ENCODE data around the gene TMEM60. TPM values are rescaled to one million over a fixed set of nuclear protein-coding genes. Genes with fewer than 3 reads are reported as not detected.

TMEM60 gene
- total and polyA plus RNA-seq, 2 donors (not counting 3 experiments of a cell fraction or from before 2014, with no cell fraction given): 15.8 to 19.5 TPM

GRCh38 chr7:77831953-77832352, 33.7 kb upstream of the TMEM60 start:
- Histone ChIP-seq H3K4me2 (ENCODE audit: insufficient read depth, low read length) (no peak overlapping the region), H3K4me3 (replicated peaks in 1 of 3; ENCODE audit: insufficient read depth in 1 of 3, low read depth in 1 of 3, low read length in 3 of 3) (no peak overlapping the region), H3K9ac (replicated peaks; ENCODE audit: extremely low read depth, insufficient read depth, low read length) (no peak overlapping the region), H3K9me1 (replicated peaks; ENCODE audit: control insufficient read depth, extremely low read depth, insufficient read depth, low read length) (no peaks in the 10 kb centered on the region), H3K27ac (ENCODE audit: insufficient read depth, low read depth, low read length) (no peak overlapping the region), H4K20me1 (replicated peaks; ENCODE audit: control insufficient read depth, extremely low read depth, insufficient read depth, low read length) (no peaks in the 10 kb centered on the region), H3K79me2 (ENCODE audit: control insufficient read depth, insufficient read depth, low read length) (no peaks in the 10 kb centered on the region), H3K9me3 (replicated peaks; ENCODE audit: control insufficient read depth, insufficient read depth, low read length) (no peaks in the 10 kb centered on the region), H2AFZ (ENCODE audit: low read depth, low read length) (no peak overlapping the region), H3K4me1 (ENCODE audit: control insufficient read depth, extremely low read depth, insufficient read depth, low read length) (peaks cover 20% of the 10 kb centered on the region), H3K36me3 (ENCODE audit: control insufficient read depth in 2 of 2, extremely low read depth in 1 of 2, insufficient read depth in 2 of 2, low read length in 2 of 2) (no peaks in the 10 kb centered on the region), H3K27me3 (ENCODE audit: control insufficient read depth in 2 of 2, insufficient read depth in 2 of 2, low read length in 2 of 2) (no peaks in the 10 kb centered on the region)
- no peak for FAIRE-seq
- dilution Hi-C loops (cut with MboI; ENCODE audit: extremely low pct_ligation_motif_present, low sequenced_read_pairs): no loop called here
- BruUV-seq (replicated peaks): no TSS peak
- ChIA-PET CTCF (interaction anchor here (0.7 to 1.2 kb wide), 2 partner anchors 12 to 35 kb away, joined by 3 to 4 read pairs; no protein-coding TSS in a partner anchor), POLR2A (no interaction called here)
- TF ChIP-seq POLR2A (IDR thresholded peaks at IDR 0.05; ENCODE audit: low read depth, low read length) (no peak), MYC (IDR thresholded peaks at IDR 0.05; ENCODE audit: low read depth, low read length) (no peak), EZH2 (IDR thresholded peaks at IDR 0.05; ENCODE audit: borderline replicate concordance, low read depth, low read length, severe bottlenecking) (no peak)
- no peak for DNase-seq (ENCODE audit: low read depth, low spot score)
- intact Hi-C loops (cut with micrococcal nuclease): no loop called here

GRCh38 chr7:77831481-77831880, 33.2 kb upstream of the TMEM60 start:
- H3K27me3 ChIP-seq (ENCODE audit: control insufficient read depth in 2 of 2, insufficient read depth in 2 of 2, low read length in 2 of 2): no peaks in the 10 kb centered on the region
- no peaks in the 10 kb centered on the region for H3K9me3 ChIP-seq (replicated peaks; ENCODE audit: control insufficient read depth, insufficient read depth, low read length)
- no peak overlapping the region for H2AFZ ChIP-seq (ENCODE audit: low read depth, low read length)
- H3K9ac ChIP-seq (replicated peaks; ENCODE audit: extremely low read depth, insufficient read depth, low read length): no peak overlapping the region
- peaks cover 20% of the 10 kb centered on the region for H3K4me1 ChIP-seq (ENCODE audit: control insufficient read depth, extremely low read depth, insufficient read depth, low read length)
- H3K27ac ChIP-seq (ENCODE audit: insufficient read depth, low read depth, low read length): no peak overlapping the region
- no peak overlapping the region for H3K4me3 ChIP-seq (replicated peaks in 1 of 3; ENCODE audit: insufficient read depth in 1 of 3, low read depth in 1 of 3, low read length in 3 of 3)
- H3K36me3 ChIP-seq (ENCODE audit: control insufficient read depth in 2 of 2, extremely low read depth in 1 of 2, insufficient read depth in 2 of 2, low read length in 2 of 2): no peaks in the 10 kb centered on the region
- BruUV-seq (replicated peaks): no TSS peak
- ChIA-PET POLR2A (no interaction called here), CTCF (interaction anchor here (0.7 to 1.2 kb wide), 2 partner anchors 13 to 36 kb away, joined by 3 to 4 read pairs; no protein-coding TSS in a partner anchor)
- H4K20me1 ChIP-seq (replicated peaks; ENCODE audit: control insufficient read depth, extremely low read depth, insufficient read depth, low read length): no peaks in the 10 kb centered on the region
- H3K4me2 ChIP-seq (ENCODE audit: insufficient read depth, low read length): no peak overlapping the region
- no peaks in the 10 kb centered on the region for H3K79me2 ChIP-seq (ENCODE audit: control insufficient read depth, insufficient read depth, low read length)
- H3K9me1 ChIP-seq (replicated peaks; ENCODE audit: control insufficient read depth, extremely low read depth, insufficient read depth, low read length): no peaks in the 10 kb centered on the region
- no peak for DNase-seq (ENCODE audit: low read depth, low spot score)
- intact Hi-C loops (cut with micrococcal nuclease): no loop called here
- no peak for FAIRE-seq
- no peak for TF ChIP-seq MAX (IDR thresholded peaks at IDR 0.05; ENCODE audit: insufficient read depth, insufficient read length)
- dilution Hi-C loops (cut with MboI; ENCODE audit: extremely low pct_ligation_motif_present, low sequenced_read_pairs): no loop called here
